GM12878 (cell line): ENCODE data around the gene B4GALNT2. TPM values are rescaled to one million over a fixed set of nuclear protein-coding genes. Genes with fewer than 3 reads are reported as not detected.

ENCODE experiments used
- ATF7 ChIP-seq: fragments of 450-650 bp; IDR thresholded peaks from 2 replicates; pipeline ENCODE4 v1.6.1; 2016; ENCODE audit warnings: low read depth, mild to moderate bottlenecking
- BRCA1 ChIP-seq: IDR thresholded peaks from 2 replicates; pipeline ENCODE4 v1.6.1; 2011; ENCODE audit warnings: low read depth, low read length, improper control_type of control experiment
- CREB1 ChIP-seq: IDR thresholded peaks from 2 replicates; pipeline ENCODE4 v1.6.1; 2012; ENCODE audit warnings: low read depth, mild to moderate bottlenecking, inconsistent platforms
- E2F8 ChIP-seq: fragments of 450-650 bp; IDR thresholded peaks from 2 replicates; pipeline ENCODE4 v1.6.1; 2018; ENCODE audit warnings: mild to moderate bottlenecking, low read depth, moderate library complexity; ENCODE audit not compliant: partially characterized antibody
- IRF3 ChIP-seq: fragments of 450-650 bp; IDR thresholded peaks from 2 replicates; pipeline ENCODE4 v1.6.1; 2014; ENCODE audit warnings: mild to moderate bottlenecking
- KAT2A ChIP-seq: conservative IDR thresholded peaks from 2 replicates; pipeline ENCODE4 v1.6.1; 2011; ENCODE audit warnings: low read depth, low read length; ENCODE audit not compliant: control insufficient read depth
- MXI1 ChIP-seq: fragments of 150-350 bp; IDR thresholded peaks from 2 replicates; pipeline ENCODE4 v1.6.1; 2011; ENCODE audit warnings: low read depth, mild to moderate bottlenecking, inconsistent platforms, low read length, improper control_type of control experiment
- PKNOX1 ChIP-seq: fragments of 450-650 bp; IDR thresholded peaks from 2 replicates; pipeline ENCODE4 v1.6.1; 2016; ENCODE audit warnings: mild to moderate bottlenecking
- PML ChIP-seq: IDR thresholded peaks from 2 replicates; pipeline ENCODE4 v1.6.1; 2012; ENCODE audit warnings: low read length, inconsistent platforms
- POU2F2 ChIP-seq: IDR thresholded peaks from 3 replicates; pipeline ENCODE4 v1.6.1; 2011; ENCODE audit warnings: low read depth, mild to moderate bottlenecking, low read length, borderline replicate concordance
- RBBP5 ChIP-seq: fragments of 200-600 bp; sonication (generic); conservative IDR thresholded peaks from 2 replicates; pipeline ENCODE4 v1.6.1; 2016
- RELB ChIP-seq: fragments of 450-650 bp; IDR thresholded peaks from 2 replicates; pipeline ENCODE4 v1.6.1; 2017; ENCODE audit warnings: low read depth, mild to moderate bottlenecking, moderate library complexity
- REST ChIP-seq: IDR thresholded peaks from 2 replicates; pipeline ENCODE4 v1.6.1; 2012; ENCODE audit warnings: mild to moderate bottlenecking, low read depth, low read length
- SIN3A ChIP-seq: IDR thresholded peaks from 2 replicates; pipeline ENCODE4 v1.6.1; 2012; ENCODE audit warnings: low read depth, low read length, improper control_type of control experiment
- SMAD5 ChIP-seq: IDR thresholded peaks from 2 replicates; pipeline ENCODE4 v1.6.1; 2016; ENCODE audit warnings: antibody characterized with exemption, low read depth
- SUZ12 ChIP-seq: fragments of 200-600 bp; sonication (generic); IDR thresholded peaks from one replicate; pipeline ENCODE4 v1.6.1; 2018; ENCODE audit warnings: antibody characterized with exemption, mild to moderate bottlenecking; ENCODE audit not compliant: unreplicated experiment
- TBL1XR1 ChIP-seq: IDR thresholded peaks from 2 replicates; pipeline ENCODE4 v1.6.1; 2012; ENCODE audit warnings: low read depth, low read length, improper control_type of control experiment
- WRNIP1 ChIP-seq: IDR thresholded peaks from 2 replicates; pipeline ENCODE4 v1.6.1; 2011; ENCODE audit warnings: low read depth, low read length, improper control_type of control experiment, borderline replicate concordance
- ZNF217 ChIP-seq: fragments of 450-650 bp; IDR thresholded peaks from 2 replicates; pipeline ENCODE4 v1.6.1; 2017; ENCODE audit warnings: antibody characterized with exemption, mild to moderate bottlenecking
- ZNF384 ChIP-seq: IDR thresholded peaks from 2 replicates; pipeline ENCODE4 v1.6.1; 2012; ENCODE audit warnings: low read depth, mild to moderate bottlenecking, low read length, improper control_type of control experiment, borderline replicate concordance
- polyA plus RNA-seq, 11 experiments: library from polyadenylated mRNA; depleted of rRNA in 4 of 11; unstranded in 6 of 11; stranded (reverse) in 5 of 11; fragments of >200 nt; fragmentation: Nextera tagmentation in 4 of 11; fragmentation: Illumina TruSeq in 1 of 11; extraction: Ambion mirVana in 4 of 11; extraction: Trizol in 1 of 11; gene quantifications; 1 replicate in 1 of 11; 2 replicates in 10 of 11; pipeline versions ENCODE4 v1.2.1 to v1.2.3, GENCODE V29; 2011 to 2016; ENCODE audit warnings: inconsistent platforms in 2 of 11, missing spikeins in 2 of 11, low read depth in 1 of 11
- total RNA-seq, 4 experiments: library from RNA; depleted of rRNA in 3 of 4; stranded (reverse); fragments of >200 nt in 3 of 4; fragmentation: Illumina TruSeq in 1 of 4; extraction: Trizol in 1 of 4; gene quantifications; 2 replicates each; pipeline versions ENCODE4 v1.2.1 to v1.2.3, GENCODE V29; 2013 to 2021

Gene B4GALNT2
- total and polyA plus RNA-seq, 10 of the 15 experiments (the other 5 are each of a cell fraction or from before 2014, with no cell fraction given): not detected

GRCh38 chr17:49210158-49211029 is 77.8 kb downstream of the B4GALNT2 start, which contains the start of the genes ABI3 and GNGT2 (continued):
- TF ChIP-seq E2F8: no peak
- peak; percentile 94 for TF ChIP-seq SMAD5
- TF ChIP-seq POU2F2: peak; percentile 85
- TF ChIP-seq IRF3: no peak
- TF ChIP-seq KAT2A: no peak
- no peak for TF ChIP-seq BRCA1
- TF ChIP-seq MXI1: peak; percentile 83
- no peak for TF ChIP-seq ZNF217
- TF ChIP-seq RELB: peak; percentile 66
- TF ChIP-seq PKNOX1: no peak
- TF ChIP-seq SIN3A: peak; percentile 69
- peak; percentile 30; the same call in 1 of the 2 replicates for TF ChIP-seq REST
- TF ChIP-seq WRNIP1: no peak
- 0 out of 2 replicates have a peak, but pooled peaks have one; percentile 33 for TF ChIP-seq CREB1
- TF ChIP-seq SUZ12: no peak
- no peak for TF ChIP-seq TBL1XR1
- TF ChIP-seq ZNF384: no peak
- TF ChIP-seq ATF7: no peak; the same call in none of the 2 replicates
- peak; percentile 83; the same call in 1 of the 2 replicates for TF ChIP-seq PML
- TF ChIP-seq RBBP5: no peak
